A549 (cell line): ENCODE data around the gene SLC34A2. TPM values are rescaled to one million over a fixed set of nuclear protein-coding genes. Genes with fewer than 3 reads are reported as not detected.

ENCODE experiments used
- ATAC-seq, 2 experiments: fragments of 200-7000 bp in 1 of 2; fragments of >200 bp in 1 of 2; cut with Nextera tagmentation in 1 of 2; cut with Tn5 transposase in 1 of 2; 3 replicates each; pipeline versions ENCODE4 v1.8.0 to v1.9.1; 2018 to 2020; ENCODE audit warnings: mild to moderate bottlenecking in 1 of 2, moderate library complexity in 1 of 2
- CTCF ChIA-PET: fragments of 300-600 bp; sonication (Branson Sonifier 250); formaldehyde crosslinking; extraction: SDS; loops from one replicate; lab custom pipeline; 2021; ENCODE audit warnings: antibody characterized with exemption, inconsistent platforms; lab: Yijun Ruan, JAX
- POLR2A ChIA-PET: fragments of 350-600 bp; formaldehyde crosslinking; extraction: SDS; loops from one replicate; lab custom pipeline; 2021; ENCODE audit warnings: antibody characterized with exemption, inconsistent platforms; lab: Yijun Ruan, JAX
- DNase-seq, 2 experiments: peaks; one replicate each; pipeline versions ENCODE4 v3.0.0 to v3.0.0-alpha.2; 2011 to 2016; ENCODE audit warnings: low read depth in 1 of 2, low spot score in 1 of 2
- FAIRE-seq: peaks from 2 replicates; lab custom pipeline; 2011; peaks lifted over from hg19 to GRCh38; lab: Jason Lieb, UNC
- H3K27ac ChIP-seq, 2 experiments: fragments of >200 bp; sonication (Bioruptor Twin); formaldehyde crosslinking; 3 replicates each; pipeline ENCODE4 v1.5.1; 2016 to 2017
- H3K4me1 ChIP-seq: fragments of >200 bp; sonication (Bioruptor Twin); formaldehyde crosslinking; 3 replicates; pipeline ENCODE4 v1.6.1; 2016
- H3K4me2 ChIP-seq: fragments of >200 bp; sonication (Bioruptor Twin); formaldehyde crosslinking; 3 replicates; pipeline ENCODE4 v1.6.1; 2016
- H3K4me3 ChIP-seq: fragments of >200 bp; sonication (Bioruptor Twin); formaldehyde crosslinking; 3 replicates; pipeline ENCODE4 v1.5.1; 2016
- H3K9me3 ChIP-seq: fragments of >200 bp; sonication (Bioruptor Twin); formaldehyde crosslinking; 3 replicates; pipeline ENCODE4 v1.6.1; 2016
- HEYL ChIP-seq: fragments of 250-450 bp; sonication (Bioruptor Pico); IDR thresholded peaks from 2 replicates; pipeline ENCODE4 v1.8.0; 2021; ENCODE audit warnings: mild to moderate bottlenecking, moderate library complexity
- MYC ChIP-seq: IDR thresholded peaks from 2 replicates; pipeline ENCODE4 v1.6.1; 2012; ENCODE audit warnings: mild to moderate bottlenecking, inconsistent platforms, low read length, improper control_type of control experiment, borderline replicate concordance
- POLR2A ChIP-seq: IDR thresholded peaks from 2 replicates; pipeline ENCODE4 v1.6.1; 2012; ENCODE audit warnings: mild to moderate bottlenecking, low read length
- POLR2AphosphoS2 ChIP-seq: conservative IDR thresholded peaks from 2 replicates; pipeline ENCODE4 v1.6.1; 2012; ENCODE audit warnings: low read length, improper control_type of control experiment, inconsistent platforms
- RARB ChIP-seq: fragments of 250-450 bp; sonication (Bioruptor Pico); IDR thresholded peaks from 2 replicates; pipeline ENCODE4 v1.8.0; 2021; ENCODE audit warnings: mild to moderate bottlenecking, moderate library complexity
- RCOR1 ChIP-seq: fragments of 150-350 bp; IDR thresholded peaks from 2 replicates; pipeline ENCODE4 v1.6.1; 2014; ENCODE audit warnings: antibody characterized with exemption, low read length, low read depth
- RNF2 ChIP-seq: fragments of 200-600 bp; sonication (generic); IDR thresholded peaks from 2 replicates; pipeline ENCODE4 v1.6.1; 2016; ENCODE audit warnings: low read depth, mild to moderate bottlenecking, antibody characterized with exemption, moderate library complexity, borderline replicate concordance
- SREBF2 ChIP-seq: fragments of 450-650 bp; IDR thresholded peaks from 2 replicates; pipeline ENCODE4 v1.6.1; 2014; ENCODE audit warnings: mild to moderate bottlenecking, moderate library complexity
- TP53 ChIP-seq: fragments of 250-450 bp; sonication (Bioruptor Pico); IDR thresholded peaks from 2 replicates; pipeline ENCODE4 v1.5.0; 2021; ENCODE audit warnings: mild to moderate bottlenecking, moderate library complexity
- WGBS: methylation state at CpG from one replicate; pipeline ENCODE4 v1.1.6; 2017; ENCODE audit errors: missing lambda C conversion rate; 5-methylcytosine and 5-hydroxymethylcytosine counted together
- polyA minus RNA-seq: library from RNA; depleted of rRNA, polyadenylated mRNA; stranded (reverse); fragments of >200 nt; gene quantifications from 2 replicates; pipeline ENCODE4 v1.2.3, GENCODE V29; 2011; rRNA and poly(A)+ RNA removed
- polyA plus RNA-seq, 4 experiments: library from polyadenylated mRNA; depleted of rRNA in 3 of 4; stranded (reverse); fragments of >200 nt; fragmentation: RNase III in 1 of 4; extraction: RNeasy Plus Mini Kit Qiagen cat#74134 plus additional on column Dnase treatment in 1 of 4; gene quantifications; 2 replicates in 3 of 4; 3 replicates in 1 of 4; pipeline ENCODE4 v1.2.3, GENCODE V29; 2011 to 2017
- TF ChIP-seq, protein P1 (sequence below): fragments of >200 bp; sonication (Bioruptor Twin); formaldehyde crosslinking; IDR thresholded peaks from 3 replicates; pipeline ENCODE4 v1.5.1; 2016
- TF ChIP-seq, protein P2 (sequence below): fragments of 250-450 bp; sonication (Bioruptor Pico); IDR thresholded peaks from 2 replicates; pipeline ENCODE4 v1.5.0; 2020; ENCODE audit warnings: low read depth, mild to moderate bottlenecking, moderate library complexity
- TF ChIP-seq, protein P3 (sequence below): fragments of 450-650 bp; IDR thresholded peaks from 2 replicates; pipeline ENCODE4 v1.6.1; 2014; ENCODE audit warnings: antibody characterized with exemption
- TF ChIP-seq, protein P4 (sequence below): IDR thresholded peaks from 2 replicates; pipeline ENCODE4 v1.6.1; 2012
- TF ChIP-seq, protein P5 (sequence below): fragments of >200 bp; sonication (Bioruptor Twin); formaldehyde crosslinking; IDR thresholded peaks from 3 replicates; pipeline ENCODE4 v1.6.1; 2016
- TF ChIP-seq, protein P6 (sequence below): fragments of >200 bp; sonication (Bioruptor Twin); formaldehyde crosslinking; IDR thresholded peaks from 2 replicates; pipeline ENCODE4 v1.6.1; 2016
- TF ChIP-seq, protein P7 (sequence below): fragments of 150-350 bp; IDR thresholded peaks from 2 replicates; pipeline ENCODE4 v1.6.1; 2014; ENCODE audit warnings: low read depth, mild to moderate bottlenecking, low read length

Gene SLC34A2, protein sequence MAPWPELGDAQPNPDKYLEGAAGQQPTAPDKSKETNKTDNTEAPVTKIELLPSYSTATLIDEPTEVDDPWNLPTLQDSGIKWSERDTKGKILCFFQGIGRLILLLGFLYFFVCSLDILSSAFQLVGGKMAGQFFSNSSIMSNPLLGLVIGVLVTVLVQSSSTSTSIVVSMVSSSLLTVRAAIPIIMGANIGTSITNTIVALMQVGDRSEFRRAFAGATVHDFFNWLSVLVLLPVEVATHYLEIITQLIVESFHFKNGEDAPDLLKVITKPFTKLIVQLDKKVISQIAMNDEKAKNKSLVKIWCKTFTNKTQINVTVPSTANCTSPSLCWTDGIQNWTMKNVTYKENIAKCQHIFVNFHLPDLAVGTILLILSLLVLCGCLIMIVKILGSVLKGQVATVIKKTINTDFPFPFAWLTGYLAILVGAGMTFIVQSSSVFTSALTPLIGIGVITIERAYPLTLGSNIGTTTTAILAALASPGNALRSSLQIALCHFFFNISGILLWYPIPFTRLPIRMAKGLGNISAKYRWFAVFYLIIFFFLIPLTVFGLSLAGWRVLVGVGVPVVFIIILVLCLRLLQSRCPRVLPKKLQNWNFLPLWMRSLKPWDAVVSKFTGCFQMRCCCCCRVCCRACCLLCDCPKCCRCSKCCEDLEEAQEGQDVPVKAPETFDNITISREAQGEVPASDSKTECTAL
- polyA plus RNA-seq (2011; rRNA removed): 0.08 and 0.15 TPM in 2 replicates
- polyA plus RNA-seq (2012; cell fraction: cytosol; rRNA removed): 0.03 and 0.05 TPM in 2 replicates
- polyA plus RNA-seq (2012; cell fraction: nucleus; rRNA removed): 0.05 and 0.10 TPM in 2 replicates
- polyA plus RNA-seq (2017; fragmentation: RNase III; extraction: RNeasy Plus Mini Kit Qiagen cat#74134 plus additional on column Dnase treatment): 0.01 to 0.03 TPM in 2 of 3 replicates, not detected in the other
- 0.15 and 0.17 TPM in 2 replicates for polyA minus RNA-seq

DNA sequence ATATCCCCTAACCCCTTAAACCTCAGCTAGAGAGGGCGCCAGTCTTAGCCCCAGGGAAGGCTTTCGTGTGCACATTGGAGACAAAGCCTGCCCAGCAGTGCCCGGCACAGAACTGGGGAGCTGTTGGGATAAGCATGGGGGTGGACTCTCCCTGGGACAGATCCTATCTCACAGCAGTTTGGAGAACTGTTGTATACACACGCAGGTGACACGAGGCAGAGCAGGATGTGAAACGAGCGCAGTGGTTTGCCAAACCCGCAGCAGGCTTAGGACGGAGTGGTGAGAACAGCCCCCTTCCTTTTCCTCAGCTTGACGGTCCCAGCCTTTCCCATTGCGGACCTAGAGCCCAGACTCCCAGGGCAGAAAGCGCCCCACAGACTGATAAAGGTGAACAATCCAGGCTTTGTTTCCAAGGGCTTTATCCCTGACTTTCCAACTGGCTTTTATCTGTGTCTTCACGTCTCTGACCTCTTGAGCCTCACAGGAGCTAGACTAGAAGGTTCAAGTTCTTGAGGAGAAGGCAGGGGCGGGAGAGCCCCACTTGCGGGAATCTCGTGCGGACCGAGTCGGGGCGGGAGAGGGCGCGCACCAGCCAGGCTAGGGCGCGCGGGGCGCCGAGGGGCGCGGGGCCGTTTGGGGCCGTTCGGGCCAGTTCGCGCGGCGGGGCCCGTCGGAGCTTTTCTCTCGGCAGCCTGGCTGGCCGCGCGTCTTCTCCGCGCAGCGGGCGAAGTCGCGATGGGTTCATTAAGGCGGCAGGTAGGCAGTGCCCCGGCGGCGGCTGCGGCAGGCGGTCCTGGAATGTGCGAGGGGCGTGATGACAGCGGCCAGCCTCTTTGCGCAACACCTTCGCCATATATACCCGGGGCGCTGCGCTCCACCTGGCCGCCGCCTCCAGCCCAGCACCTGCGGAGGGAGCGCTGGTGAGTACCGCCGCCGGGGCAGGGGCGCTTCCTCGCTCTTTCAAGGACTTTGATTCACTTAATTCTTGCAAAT, at the start of gene SLC34A2:
TSS of gene SLC34A2 (plus strand) at position 881 of the 993 bp plus-strand sequence. CDS start 6,650 bp downstream, outside the sequence.
- FAIRE-seq (no peak), DNase-seq (no peak), ATAC-seq (no peak)
- 91% methylated on average over 55 of the region's 71 CpGs for whole genome bisulfite sequencing
- H3K9me3 ChIP-seq: no peaks in the 10 kb centered on the region
- H3K4me2 ChIP-seq: no peak within 1 kb of the TSS
- peaks cover 25% of the 10 kb centered on the region for H3K4me1 ChIP-seq
- ChIA-PET CTCF (no interaction called here), POLR2A (no interaction called here)
- H3K4me3 ChIP-seq: no peak within 1 kb of the TSS
- no peak within 1 kb of the TSS for H3K27ac ChIP-seq
- no peak for TF ChIP-seq SREBF2
- TF ChIP-seq RNF2: no peak
- TF ChIP-seq, protein P1, sequence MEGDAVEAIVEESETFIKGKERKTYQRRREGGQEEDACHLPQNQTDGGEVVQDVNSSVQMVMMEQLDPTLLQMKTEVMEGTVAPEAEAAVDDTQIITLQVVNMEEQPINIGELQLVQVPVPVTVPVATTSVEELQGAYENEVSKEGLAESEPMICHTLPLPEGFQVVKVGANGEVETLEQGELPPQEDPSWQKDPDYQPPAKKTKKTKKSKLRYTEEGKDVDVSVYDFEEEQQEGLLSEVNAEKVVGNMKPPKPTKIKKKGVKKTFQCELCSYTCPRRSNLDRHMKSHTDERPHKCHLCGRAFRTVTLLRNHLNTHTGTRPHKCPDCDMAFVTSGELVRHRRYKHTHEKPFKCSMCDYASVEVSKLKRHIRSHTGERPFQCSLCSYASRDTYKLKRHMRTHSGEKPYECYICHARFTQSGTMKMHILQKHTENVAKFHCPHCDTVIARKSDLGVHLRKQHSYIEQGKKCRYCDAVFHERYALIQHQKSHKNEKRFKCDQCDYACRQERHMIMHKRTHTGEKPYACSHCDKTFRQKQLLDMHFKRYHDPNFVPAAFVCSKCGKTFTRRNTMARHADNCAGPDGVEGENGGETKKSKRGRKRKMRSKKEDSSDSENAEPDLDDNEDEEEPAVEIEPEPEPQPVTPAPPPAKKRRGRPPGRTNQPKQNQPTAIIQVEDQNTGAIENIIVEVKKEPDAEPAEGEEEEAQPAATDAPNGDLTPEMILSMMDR: no peak
- no peak for TF ChIP-seq MYC
- no peak for TF ChIP-seq RCOR1
- TF ChIP-seq, protein P2, sequence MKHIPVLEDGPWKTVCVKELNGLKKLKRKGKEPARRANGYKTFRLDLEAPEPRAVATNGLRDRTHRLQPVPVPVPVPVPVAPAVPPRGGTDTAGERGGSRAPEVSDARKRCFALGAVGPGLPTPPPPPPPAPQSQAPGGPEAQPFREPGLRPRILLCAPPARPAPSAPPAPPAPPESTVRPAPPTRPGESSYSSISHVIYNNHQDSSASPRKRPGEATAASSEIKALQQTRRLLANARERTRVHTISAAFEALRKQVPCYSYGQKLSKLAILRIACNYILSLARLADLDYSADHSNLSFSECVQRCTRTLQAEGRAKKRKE (CRISPR knock-in tag): no peak
- TF ChIP-seq POLR2AphosphoS2: no peak
- no peak for TF ChIP-seq HEYL (CRISPR knock-in tag)
- no peak for TF ChIP-seq POLR2A
- TF ChIP-seq, protein P3, sequence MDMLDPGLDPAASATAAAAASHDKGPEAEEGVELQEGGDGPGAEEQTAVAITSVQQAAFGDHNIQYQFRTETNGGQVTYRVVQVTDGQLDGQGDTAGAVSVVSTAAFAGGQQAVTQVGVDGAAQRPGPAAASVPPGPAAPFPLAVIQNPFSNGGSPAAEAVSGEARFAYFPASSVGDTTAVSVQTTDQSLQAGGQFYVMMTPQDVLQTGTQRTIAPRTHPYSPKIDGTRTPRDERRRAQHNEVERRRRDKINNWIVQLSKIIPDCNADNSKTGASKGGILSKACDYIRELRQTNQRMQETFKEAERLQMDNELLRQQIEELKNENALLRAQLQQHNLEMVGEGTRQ: no peak
- TF ChIP-seq, protein P4, sequence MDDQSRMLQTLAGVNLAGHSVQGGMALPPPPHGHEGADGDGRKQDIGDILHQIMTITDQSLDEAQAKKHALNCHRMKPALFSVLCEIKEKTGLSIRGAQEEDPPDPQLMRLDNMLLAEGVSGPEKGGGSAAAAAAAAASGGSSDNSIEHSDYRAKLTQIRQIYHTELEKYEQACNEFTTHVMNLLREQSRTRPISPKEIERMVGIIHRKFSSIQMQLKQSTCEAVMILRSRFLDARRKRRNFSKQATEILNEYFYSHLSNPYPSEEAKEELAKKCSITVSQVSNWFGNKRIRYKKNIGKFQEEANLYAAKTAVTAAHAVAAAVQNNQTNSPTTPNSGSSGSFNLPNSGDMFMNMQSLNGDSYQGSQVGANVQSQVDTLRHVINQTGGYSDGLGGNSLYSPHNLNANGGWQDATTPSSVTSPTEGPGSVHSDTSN: no peak
- no peak for TF ChIP-seq RARB (CRISPR knock-in tag)
- TF ChIP-seq, protein P5, sequence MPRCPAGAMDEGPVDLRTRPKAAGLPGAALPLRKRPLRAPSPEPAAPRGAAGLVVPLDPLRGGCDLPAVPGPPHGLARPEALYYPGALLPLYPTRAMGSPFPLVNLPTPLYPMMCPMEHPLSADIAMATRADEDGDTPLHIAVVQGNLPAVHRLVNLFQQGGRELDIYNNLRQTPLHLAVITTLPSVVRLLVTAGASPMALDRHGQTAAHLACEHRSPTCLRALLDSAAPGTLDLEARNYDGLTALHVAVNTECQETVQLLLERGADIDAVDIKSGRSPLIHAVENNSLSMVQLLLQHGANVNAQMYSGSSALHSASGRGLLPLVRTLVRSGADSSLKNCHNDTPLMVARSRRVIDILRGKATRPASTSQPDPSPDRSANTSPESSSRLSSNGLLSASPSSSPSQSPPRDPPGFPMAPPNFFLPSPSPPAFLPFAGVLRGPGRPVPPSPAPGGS: no peak
- TF ChIP-seq, protein P6, sequence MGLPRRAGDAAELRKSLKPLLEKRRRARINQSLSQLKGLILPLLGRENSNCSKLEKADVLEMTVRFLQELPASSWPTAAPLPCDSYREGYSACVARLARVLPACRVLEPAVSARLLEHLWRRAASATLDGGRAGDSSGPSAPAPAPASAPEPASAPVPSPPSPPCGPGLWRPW: no peak
- TF ChIP-seq TP53: no peak
- TF ChIP-seq, protein P7, sequence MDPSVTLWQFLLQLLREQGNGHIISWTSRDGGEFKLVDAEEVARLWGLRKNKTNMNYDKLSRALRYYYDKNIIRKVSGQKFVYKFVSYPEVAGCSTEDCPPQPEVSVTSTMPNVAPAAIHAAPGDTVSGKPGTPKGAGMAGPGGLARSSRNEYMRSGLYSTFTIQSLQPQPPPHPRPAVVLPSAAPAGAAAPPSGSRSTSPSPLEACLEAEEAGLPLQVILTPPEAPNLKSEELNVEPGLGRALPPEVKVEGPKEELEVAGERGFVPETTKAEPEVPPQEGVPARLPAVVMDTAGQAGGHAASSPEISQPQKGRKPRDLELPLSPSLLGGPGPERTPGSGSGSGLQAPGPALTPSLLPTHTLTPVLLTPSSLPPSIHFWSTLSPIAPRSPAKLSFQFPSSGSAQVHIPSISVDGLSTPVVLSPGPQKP: no peak
